HG02571 (cell line): ENCODE measurements around the gene TMEM101.
"Not testable (repeated sequence)": the region's sequence is repeated elsewhere in the genome, so short reads cannot be mapped to it uniquely, and the experiment has no call there.

ENCODE experiments used
- ATAC-seq: cut with Tn5 transposase; IDR thresholded peaks from one replicate; pipeline ENCODE4 v1.9.1; 2021; ENCODE audit warnings: mild to moderate bottlenecking, moderate library complexity; ENCODE audit not compliant: unreplicated experiment

The TMEM101 gene

DNA sequence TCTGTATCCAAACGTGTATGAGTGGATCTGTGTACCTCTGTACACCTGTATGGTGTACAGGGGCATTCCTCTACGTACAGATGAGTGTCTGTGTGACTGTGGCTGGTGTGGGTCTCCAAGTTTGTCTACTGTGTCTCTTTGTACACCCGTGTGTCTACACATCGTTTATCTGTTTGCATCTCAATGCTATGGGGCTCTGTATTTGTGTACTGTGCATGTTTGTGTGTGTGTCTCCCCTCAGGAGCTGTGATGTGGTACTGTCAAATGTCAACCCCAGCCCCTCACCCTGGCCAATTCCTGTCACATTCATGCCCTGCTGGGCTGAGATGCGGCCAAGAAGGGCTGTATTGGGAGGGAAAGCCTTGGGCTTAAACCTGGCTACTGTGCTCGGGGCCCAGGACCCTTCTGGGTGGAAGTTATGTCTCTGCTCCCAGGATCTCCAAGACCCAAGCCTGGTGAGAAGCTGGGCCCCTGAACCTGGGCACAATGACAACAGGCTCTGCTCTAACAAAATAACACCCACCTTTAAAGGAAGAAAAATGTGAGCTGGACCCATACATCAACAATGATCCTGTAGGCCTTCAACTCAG lies 13.8 kb downstream of the TMEM101 start:
- ATAC-seq: no peak

DNA sequence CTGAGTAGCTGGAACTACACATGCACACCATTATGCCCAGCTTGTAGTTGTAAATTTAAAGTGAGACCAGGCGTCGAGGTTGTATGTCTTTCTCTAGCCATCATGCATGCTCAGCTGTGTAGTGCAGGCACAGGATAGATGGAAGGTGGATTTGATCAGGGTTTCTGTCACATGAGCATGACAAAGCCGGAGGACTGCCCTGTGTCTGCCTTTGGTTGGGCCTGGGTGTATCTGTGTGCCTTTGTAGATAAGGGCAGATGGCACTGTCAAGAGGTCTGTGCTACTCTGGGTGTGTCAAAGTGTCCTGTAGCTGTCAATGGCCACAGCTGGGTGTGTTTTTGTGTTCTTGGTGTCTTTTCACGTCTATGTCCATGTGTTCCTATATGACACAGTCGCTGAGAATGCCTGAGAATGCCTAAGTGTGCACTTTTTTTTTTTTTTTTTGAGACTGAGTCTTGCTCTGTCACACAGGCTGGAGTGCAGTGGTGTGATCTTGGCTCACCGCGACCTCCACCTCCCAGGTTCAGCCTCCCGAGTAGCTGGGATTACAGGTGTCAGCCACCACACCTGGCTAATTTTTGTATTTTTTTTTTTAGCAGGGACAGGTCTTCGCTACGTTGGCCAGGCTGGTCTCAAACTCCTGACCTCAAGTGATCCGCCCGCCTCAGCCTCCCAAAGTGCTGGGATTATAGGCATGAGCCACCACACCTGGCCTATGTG lies 14.5 kb downstream of the TMEM101 start:
- no peak for ATAC-seq

DNA sequence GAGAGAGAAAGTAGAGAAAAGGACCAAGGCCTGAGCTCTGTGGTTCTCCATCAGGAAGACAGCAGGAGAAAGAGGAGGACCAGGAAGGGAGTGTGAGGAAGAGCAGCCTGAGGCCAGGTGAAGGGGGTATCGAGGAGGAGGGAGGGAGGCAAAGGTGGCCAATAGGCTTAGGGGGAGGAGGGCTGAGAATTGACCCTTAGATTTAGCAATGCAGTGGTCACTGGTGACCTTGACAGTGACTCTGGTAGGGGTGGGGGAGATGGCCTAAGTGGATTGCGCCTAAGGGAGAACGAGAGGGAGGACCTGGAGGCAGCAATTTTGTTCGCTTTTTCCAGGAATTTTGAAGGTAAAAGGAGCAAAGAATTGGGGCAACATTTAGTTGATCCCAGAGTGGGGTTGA lies 15.7 kb downstream of the TMEM101 start:
- no peak for ATAC-seq

DNA sequence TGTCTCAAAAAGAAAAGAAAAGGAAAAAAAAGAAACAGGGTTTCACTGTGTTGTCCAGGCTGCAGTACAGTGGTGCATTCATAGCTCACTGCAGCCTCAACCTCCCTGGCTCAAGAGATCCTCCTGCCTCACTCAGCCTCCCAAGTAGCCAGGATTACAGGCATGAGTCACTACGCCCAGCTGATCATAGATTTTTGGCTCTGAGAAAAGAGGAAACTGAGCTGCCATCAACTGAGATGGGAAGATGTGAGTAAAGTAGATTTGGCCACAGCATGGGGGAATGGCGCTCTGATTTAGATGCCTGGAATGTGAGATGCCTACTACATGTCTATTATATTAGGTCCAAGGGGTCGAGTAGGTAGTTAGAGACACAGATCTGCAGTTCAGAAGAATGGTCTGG lies 16.2 kb downstream of the TMEM101 start:
- no peak for ATAC-seq

DNA sequence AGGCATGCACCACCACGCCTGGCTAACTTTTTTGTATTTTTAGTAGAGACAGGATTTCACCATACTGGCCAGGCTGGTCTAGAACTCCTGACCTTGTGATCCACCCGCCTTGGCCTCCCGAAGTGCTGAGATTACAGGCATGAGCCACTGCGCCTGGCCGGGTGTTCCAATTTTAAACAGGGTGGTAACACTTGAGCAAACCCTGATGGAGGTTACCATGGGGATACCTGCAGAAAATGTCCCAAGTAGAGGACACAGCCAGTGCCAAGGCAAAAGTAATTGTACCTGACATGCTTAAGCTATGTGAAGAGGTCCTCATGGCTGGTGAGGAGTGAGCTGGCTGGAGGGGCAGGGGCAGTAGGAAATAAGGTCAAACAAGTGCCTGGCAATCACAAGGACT lies 17.6 kb downstream of the TMEM101 start:
- ATAC-seq: not testable (repeated sequence)

DNA sequence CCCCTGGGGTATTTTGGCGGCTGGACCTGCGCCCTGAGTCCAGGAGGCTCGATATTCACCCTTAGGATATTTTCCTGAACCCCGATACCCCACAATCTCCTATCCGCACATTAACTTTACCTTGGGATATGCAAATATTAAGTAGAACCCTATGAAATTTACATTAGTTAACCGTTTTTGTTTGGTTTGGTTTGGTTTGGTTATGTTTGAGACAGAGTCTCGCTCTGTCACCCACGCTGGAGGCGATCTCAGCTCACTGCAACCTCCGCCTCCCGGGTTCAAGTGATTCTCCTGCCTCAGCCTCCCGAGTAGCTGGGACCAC lies 19.7 kb downstream of the TMEM101 start:
- ATAC-seq: no peak

DNA sequence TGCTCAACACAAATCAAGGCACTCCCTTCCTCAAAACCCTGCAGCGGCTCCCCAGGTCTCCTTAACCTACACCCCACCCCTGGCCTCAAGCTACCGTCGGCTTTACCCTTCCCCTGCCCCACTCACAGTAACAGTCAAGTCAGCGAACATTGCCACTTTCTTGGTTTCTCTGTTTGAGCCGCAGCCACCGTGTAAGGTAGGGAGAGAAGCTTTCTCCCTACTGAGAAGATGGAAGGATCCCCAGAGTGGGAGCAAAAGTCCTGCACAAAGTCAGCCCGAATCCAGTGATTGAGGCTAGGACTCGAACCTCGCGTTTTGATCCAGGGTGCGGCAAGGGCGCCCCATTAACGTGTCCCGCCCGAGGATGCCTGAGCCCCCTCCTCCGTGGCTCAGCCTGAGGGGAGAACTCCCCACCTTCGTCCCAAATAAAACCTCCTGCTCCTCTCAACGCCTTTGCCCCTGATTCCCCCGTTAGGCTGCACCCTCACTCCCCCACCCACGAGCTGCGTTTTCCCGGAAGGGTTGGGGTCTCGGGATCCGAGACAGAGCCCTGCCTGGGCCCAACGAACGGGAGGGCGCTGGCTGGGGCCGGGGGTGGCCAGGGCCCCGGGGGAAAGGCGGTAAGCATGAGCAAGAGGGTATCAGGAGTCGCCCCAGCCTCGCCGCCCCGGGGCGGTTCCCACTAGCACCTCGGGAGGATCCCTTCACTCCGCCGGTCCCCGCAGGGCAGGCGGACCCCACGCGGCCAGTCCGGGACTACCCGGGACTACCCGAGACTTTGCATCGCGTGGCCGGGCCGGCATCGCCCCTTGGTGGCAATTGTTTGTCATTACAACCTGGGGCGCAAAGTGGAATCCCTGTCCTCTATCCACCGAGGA lies 20.3 kb downstream of the TMEM101 start:
- ATAC-seq: no peak

GRCh38 chr17:43992641-43993040 lies 22.1 kb downstream of the TMEM101 start:
- no peak for ATAC-seq

DNA sequence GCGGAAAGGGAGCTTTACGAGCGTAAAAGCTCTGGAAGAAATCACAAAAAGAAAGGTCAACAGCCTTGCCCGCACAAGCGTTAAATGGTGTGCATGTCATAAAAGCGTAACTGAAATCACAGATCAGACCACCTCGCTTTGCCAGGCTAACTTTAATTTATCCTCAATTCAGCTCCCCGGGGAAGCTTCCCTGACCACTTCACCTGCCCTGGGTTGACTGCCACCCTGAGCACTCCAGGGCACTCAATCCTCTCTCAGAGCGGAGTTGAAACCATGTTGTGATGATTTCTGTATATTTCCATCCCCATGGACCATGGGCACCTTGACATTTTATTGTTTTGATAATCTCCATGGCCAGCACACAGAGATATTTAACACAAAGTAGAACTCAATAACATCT lies 26.5 kb downstream of the TMEM101 start:
- no peak for ATAC-seq

- no peak for ATAC-seq
Observed at GRCh38 chr17:43987131-43988021, 27.4 kb downstream of the TMEM101 start.

DNA sequence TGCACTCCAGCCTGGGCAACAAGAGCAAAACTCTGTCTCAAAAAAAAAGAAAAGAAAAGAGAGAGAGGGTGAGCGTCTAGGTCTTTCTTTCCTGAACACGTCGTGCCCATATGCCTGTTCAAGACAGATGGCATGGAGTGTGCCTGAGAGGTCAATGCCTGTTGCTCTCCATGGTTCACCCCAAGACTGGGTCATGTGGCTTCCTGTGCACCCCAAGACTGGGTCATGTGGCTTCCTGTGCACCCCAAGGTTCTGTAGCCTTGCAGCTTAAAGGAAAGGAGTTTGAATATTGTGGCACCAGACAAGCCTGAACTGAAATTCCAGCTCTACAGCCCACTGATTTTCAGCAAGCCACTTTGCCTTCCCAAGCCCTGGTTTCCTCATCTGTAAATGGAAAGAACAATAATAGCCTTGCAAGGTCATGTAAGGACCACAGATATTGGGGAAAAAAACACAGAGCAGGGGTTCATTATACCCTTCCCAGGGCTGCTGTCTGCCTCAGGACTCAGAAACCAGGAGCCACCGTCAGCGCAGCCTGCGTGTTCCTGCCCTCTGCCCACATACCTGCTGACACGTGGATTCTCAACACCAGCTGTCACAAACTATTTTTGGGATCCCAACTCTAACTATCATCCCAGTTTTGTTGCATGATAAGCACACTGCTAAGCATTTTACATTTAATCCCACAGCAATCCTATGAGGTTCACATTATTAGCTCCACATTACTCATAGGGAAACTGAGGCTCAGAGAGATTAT lies 28.4 kb downstream of the TMEM101 start:
- ATAC-seq: no peak

GRCh38 chr17:43984521-43984920 lies 30.2 kb downstream of the TMEM101 start:
- ATAC-seq: no peak

DNA sequence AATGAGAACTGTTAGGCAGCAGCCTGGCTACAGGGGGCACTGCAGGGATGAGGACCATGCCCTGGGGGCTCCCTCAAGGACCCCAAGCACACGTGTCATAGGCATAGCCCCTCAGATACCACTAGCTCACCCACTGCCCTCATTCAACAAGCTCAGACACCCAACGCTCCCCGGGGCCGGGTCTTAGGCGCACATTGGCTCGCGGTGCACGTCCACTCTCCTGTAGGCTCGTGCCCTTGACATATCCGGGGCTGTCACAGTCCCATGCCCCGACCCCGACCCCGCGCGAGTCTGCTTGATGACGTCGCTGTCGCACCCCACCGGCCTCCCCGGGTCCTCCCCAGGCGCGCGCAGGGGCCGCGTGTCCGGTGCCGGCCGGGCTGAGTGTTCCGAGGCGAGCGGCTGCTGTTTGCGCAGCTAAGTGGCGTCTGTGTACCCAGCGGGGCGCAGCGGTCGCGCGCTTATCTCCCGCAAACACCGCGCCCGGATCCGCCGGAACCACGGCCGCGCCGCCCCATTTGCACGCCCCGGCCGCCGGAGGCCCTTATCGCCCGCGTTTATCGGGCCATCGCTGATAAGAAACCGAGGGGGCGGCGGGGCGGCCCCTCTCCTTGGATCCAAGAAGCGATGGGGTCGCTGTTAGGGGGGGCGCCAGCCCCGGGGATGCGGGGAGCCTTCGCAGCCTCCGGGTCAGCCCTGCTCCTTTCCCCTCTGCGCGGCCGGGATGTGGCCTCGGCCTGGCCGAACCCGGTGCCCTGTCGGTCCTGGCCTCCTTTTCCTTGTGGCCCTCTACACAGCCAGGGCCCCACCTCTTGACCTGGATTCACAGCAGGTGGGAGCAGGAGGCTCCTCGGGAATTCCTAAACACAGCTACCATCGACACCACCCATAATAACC lies 31.0 kb downstream of the TMEM101 start:
- ATAC-seq: no peak

DNA sequence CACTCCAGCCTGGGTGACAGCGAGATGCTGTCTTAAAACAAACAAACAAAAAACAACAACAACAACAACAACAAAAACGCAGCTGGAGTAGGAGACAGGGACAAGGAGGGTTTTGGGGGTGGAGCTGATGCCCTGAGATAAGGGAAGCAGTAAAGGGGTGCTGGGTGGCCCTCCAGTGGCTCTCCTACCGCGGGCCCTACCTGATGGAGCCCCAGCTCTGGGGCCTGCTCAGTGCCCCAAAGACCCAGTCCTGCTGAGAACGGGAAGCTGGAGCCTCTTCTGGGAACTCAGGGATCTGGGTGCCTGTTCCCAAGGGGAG lies 31.6 kb downstream of the TMEM101 start:
- ATAC-seq: no peak

DNA sequence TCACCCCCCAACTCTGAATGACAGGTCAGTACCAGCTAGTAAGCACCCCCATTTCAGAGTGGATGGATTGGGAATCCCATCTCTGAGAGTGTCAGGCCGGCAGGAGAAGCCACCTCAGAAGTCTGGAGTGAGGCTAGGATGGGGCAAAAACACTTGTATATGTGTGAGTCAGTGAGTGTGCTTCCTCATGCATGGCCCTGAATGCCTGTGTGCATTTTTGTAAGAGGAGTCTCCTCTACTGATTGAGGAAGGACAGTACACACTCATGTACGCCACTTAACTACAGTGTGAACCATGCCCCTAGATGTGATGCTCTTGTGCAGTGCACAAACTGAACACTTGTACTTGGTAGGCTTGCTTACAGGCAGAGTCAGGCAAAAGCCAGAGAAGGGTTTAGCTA lies 32.6 kb downstream of the TMEM101 start:
- ATAC-seq: no peak

GRCh38 chr17:43979671-43980070 lies 35.1 kb downstream of the TMEM101 start:
- ATAC-seq: no peak

DNA sequence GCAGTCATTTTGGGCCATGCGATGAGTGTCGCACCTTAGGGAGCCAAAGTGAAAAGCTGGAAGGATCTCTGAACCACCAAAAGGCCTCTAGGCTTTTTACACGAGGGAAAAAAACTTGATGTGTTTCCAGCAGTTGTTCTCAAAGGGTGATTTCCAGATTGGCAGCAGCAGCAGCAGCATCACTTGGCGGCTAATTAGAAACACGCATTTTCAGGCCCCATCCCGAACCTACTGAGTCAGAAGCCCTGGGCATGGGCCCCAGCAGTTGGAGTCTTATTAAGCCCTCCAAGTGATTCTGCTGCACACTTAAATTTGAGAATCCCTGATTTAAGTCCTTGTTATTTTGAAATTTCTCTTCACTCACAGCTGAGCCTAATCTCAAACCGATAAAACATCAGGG lies 35.8 kb downstream of the TMEM101 start:
- ATAC-seq: no peak

GRCh38 chr17:43978078-43978477 lies 36.7 kb downstream of the TMEM101 start:
- ATAC-seq: no peak
